ENCODE measurements around the gene IL17RD. TPM values are rescaled to one million over a fixed set of nuclear protein-coding genes. Genes with fewer than 3 reads are reported as not detected.

The IL17RD gene
- total RNA-seq, 1 donor from 2014 or later = 47.4 TPM

- no peak for TF ChIP-seq CTCF (conservative IDR thresholded peaks at IDR 0.05)
- no peak overlapping the region for H3K27ac Mint-ChIP-seq
- no peaks in the 10 kb centered on the region for H3K9me3 Mint-ChIP-seq
- DNase-seq (ENCODE audit: extremely low spot score, unreplicated experiment) = no peak
- H3K4me3 Mint-ChIP-seq = no peak overlapping the region
- no peaks in the 10 kb centered on the region for H3K27me3 Mint-ChIP-seq
- H3K4me1 Mint-ChIP-seq (ENCODE audit: unreplicated experiment) = peaks cover 25% of the 10 kb centered on the region
- peaks cover 24% of the 10 kb centered on the region for H3K36me3 Mint-ChIP-seq
Measured at GRCh38 chr3:57120040-57120439, 45.1 kb downstream of the IL17RD start.

- Mint-ChIP-seq H3K27me3 (no peaks in the 10 kb centered on the region), H3K4me3 (no peak overlapping the region), H3K36me3 (peaks cover 24% of the 10 kb centered on the region), H3K9me3 (no peaks in the 10 kb centered on the region), H3K4me1 (ENCODE audit: unreplicated experiment) (peaks cover 22% of the 10 kb centered on the region), H3K27ac (no peak overlapping the region)
- no peak for TF ChIP-seq CTCF (conservative IDR thresholded peaks at IDR 0.05)
- DNase-seq (ENCODE audit: extremely low spot score, unreplicated experiment) = no peak
Measured at GRCh38 chr3:57118254-57118653, 46.9 kb downstream of the IL17RD start.

GRCh38 chr3:57116501-57116900, 48.7 kb downstream of the IL17RD start:
- peaks cover 19% of the 10 kb centered on the region for H3K4me1 Mint-ChIP-seq (ENCODE audit: unreplicated experiment)
- H3K27ac Mint-ChIP-seq = no peak overlapping the region
- no peak overlapping the region for H3K4me3 Mint-ChIP-seq
- no peak for TF ChIP-seq CTCF (conservative IDR thresholded peaks at IDR 0.05)
- H3K9me3 Mint-ChIP-seq = no peaks in the 10 kb centered on the region
- no peaks in the 10 kb centered on the region for H3K27me3 Mint-ChIP-seq
- DNase-seq (ENCODE audit: extremely low spot score, unreplicated experiment) = no peak
- H3K36me3 Mint-ChIP-seq = peaks cover 20% of the 10 kb centered on the region

- H3K27me3 Mint-ChIP-seq = no peaks in the 10 kb centered on the region
Measured at GRCh38 chr3:57112206-57112605, 52.9 kb downstream of the IL17RD start.

GRCh38 chr3:57110798-57111197, 54.4 kb downstream of the IL17RD start:
- Mint-ChIP-seq H3K9me3 (no peaks in the 10 kb centered on the region), H3K4me1 (ENCODE audit: unreplicated experiment) (peaks cover 19% of the 10 kb centered on the region), H3K27ac (peak overlapping the region; percentile 29), H3K4me3 (peak overlapping the region; percentile 14), H3K27me3 (no peaks in the 10 kb centered on the region), H3K36me3 (peaks cover 36% of the 10 kb centered on the region)
- TF ChIP-seq CTCF (conservative IDR thresholded peaks at IDR 0.05) = no peak
- no peak for DNase-seq (ENCODE audit: extremely low spot score, unreplicated experiment)

More at GRCh38 chr3:57112206-57112605, 52.9 kb downstream of the IL17RD start:
- Mint-ChIP-seq H3K36me3 (peaks cover 31% of the 10 kb centered on the region), H3K4me1 (ENCODE audit: unreplicated experiment) (peaks cover 19% of the 10 kb centered on the region), H3K27ac (no peak overlapping the region), H3K4me3 (no peak overlapping the region), H3K9me3 (no peaks in the 10 kb centered on the region)
- no peak for DNase-seq (ENCODE audit: extremely low spot score, unreplicated experiment)
- TF ChIP-seq CTCF (conservative IDR thresholded peaks at IDR 0.05) = peak; percentile 60

GRCh38 chr3:57110214-57110613, 54.9 kb downstream of the IL17RD start:
- no peak for DNase-seq (ENCODE audit: extremely low spot score, unreplicated experiment)
- peaks cover 31% of the 10 kb centered on the region for H3K36me3 Mint-ChIP-seq

More at GRCh38 chr3:57110214-57110613, 54.9 kb downstream of the IL17RD start:
- Mint-ChIP-seq H3K4me1 (ENCODE audit: unreplicated experiment) (peaks cover 19% of the 10 kb centered on the region), H3K9me3 (no peaks in the 10 kb centered on the region), H3K27me3 (no peaks in the 10 kb centered on the region), H3K4me3 (no peak overlapping the region), H3K27ac (no peak overlapping the region)
- TF ChIP-seq CTCF (conservative IDR thresholded peaks at IDR 0.05) = no peak

All from type B pancreatic cell (in vitro differentiated cells).